IMR-90 (cell line): ENCODE measurements around the gene DENND1A. TPM values are rescaled to one million over a fixed set of nuclear protein-coding genes. Genes with fewer than 3 reads are reported as not detected.

Experiments used
- ATAC-seq: fragments of 200-7000 bp; cut with Tn5 transposase; 2 replicates; pipeline ENCODE4 v1.9.1; 2020; ENCODE audit warnings: low read depth, mild to moderate bottlenecking, moderate library complexity
- BruUV-seq: library from RNA; stranded (reverse); fragments of 400-500 nt; replicated peaks from 2 replicates; lab custom pipeline; 2021; lab: Mats Ljungman, UMichigan
- CTCF ChIA-PET: fragments of 300-600 bp; formaldehyde crosslinking; extraction: SDS; loops from one replicate; lab custom pipeline; 2021; ENCODE audit warnings: antibody characterized with exemption; lab: Yijun Ruan, JAX
- POLR2A ChIA-PET: fragments of 300-600 bp; sonication (Branson Sonifier 250); formaldehyde crosslinking; loops from one replicate; lab custom pipeline; 2022; ENCODE audit warnings: antibody characterized with exemption; ENCODE audit not compliant: unreplicated experiment; lab: Charles Lee
- DNase-seq: peaks from one replicate; pipeline ENCODE4 v3.0.0; 2013
- H2AFZ ChIP-seq: replicated peaks from 2 replicates; pipeline ENCODE3; 2013; ENCODE audit warnings: low read length, mild to moderate bottlenecking; ENCODE audit not compliant: poor library complexity
- H2AK5ac ChIP-seq: 2 replicates; pipeline ENCODE4 v1.6.1; 2013; ENCODE audit warnings: low read depth, low read length, inconsistent platforms
- H2AK9ac ChIP-seq: replicated peaks from 2 replicates; pipeline ENCODE3; 2013; ENCODE audit warnings: mild to moderate bottlenecking, low read depth, low read length, moderate library complexity; ENCODE audit not compliant: poor library complexity
- H2BK120ac ChIP-seq: 2 replicates; pipeline ENCODE4 v1.6.1; 2013; ENCODE audit warnings: low read depth, low read length, inconsistent platforms
- H2BK15ac ChIP-seq: 3 replicates; pipeline ENCODE4 v1.6.1; 2013; ENCODE audit warnings: low read depth, low read length, inconsistent platforms
- H2BK20ac ChIP-seq: 2 replicates; pipeline ENCODE4 v1.6.1; 2013; ENCODE audit warnings: low read depth, mild to moderate bottlenecking, inconsistent platforms, low read length, moderate library complexity
- H2BK5ac ChIP-seq: 2 replicates; pipeline ENCODE4 v1.6.1; 2013; ENCODE audit warnings: mild to moderate bottlenecking, low read depth, low read length, inconsistent platforms; ENCODE audit not compliant: poor library complexity, severe bottlenecking
- H3K14ac ChIP-seq: replicated peaks from 2 replicates; pipeline ENCODE4 v1.6.1; 2013; ENCODE audit warnings: low read depth, low read length, inconsistent platforms
- H3K18ac ChIP-seq: 2 replicates; pipeline ENCODE4 v1.6.1; 2013; ENCODE audit warnings: low read depth, low read length, control low read depth
- H3K23ac ChIP-seq: 2 replicates; pipeline ENCODE4 v1.6.1; 2013; ENCODE audit warnings: low read depth, low read length, inconsistent platforms
- H3K27ac ChIP-seq: 2 replicates; pipeline ENCODE4 v1.5.1; 2013; ENCODE audit warnings: mild to moderate bottlenecking, control low read depth, low read length; ENCODE audit not compliant: insufficient read depth
- H3K27me3 ChIP-seq: 2 replicates; pipeline ENCODE4 v1.6.1; 2013; ENCODE audit warnings: low read length; ENCODE audit not compliant: control insufficient read depth, insufficient read depth
- H3K36me3 ChIP-seq: 2 replicates; pipeline ENCODE4 v1.6.1; 2013; ENCODE audit warnings: low read length, mixed read lengths; ENCODE audit not compliant: control insufficient read depth, insufficient read depth
- H3K4ac ChIP-seq: 2 replicates; pipeline ENCODE4 v1.6.1; 2013; ENCODE audit warnings: low read depth, low read length, inconsistent platforms
- H3K4me1 ChIP-seq: 2 replicates; pipeline ENCODE4 v1.6.1; 2013; ENCODE audit warnings: low read length, mixed read lengths; ENCODE audit not compliant: control insufficient read depth, insufficient read depth
- H3K4me2 ChIP-seq: 2 replicates; pipeline ENCODE4 v1.6.1; 2013; ENCODE audit warnings: low read depth, mild to moderate bottlenecking, control low read depth, low read length, moderate library complexity
- H3K4me3 ChIP-seq: 2 replicates; pipeline ENCODE4 v1.5.1; 2013; ENCODE audit warnings: low read depth, mild to moderate bottlenecking, control low read depth, low read length, moderate library complexity; ENCODE audit not compliant: insufficient read depth
- H3K56ac ChIP-seq: 2 replicates; pipeline ENCODE4 v1.6.1; 2013; ENCODE audit warnings: low read length, inconsistent platforms; ENCODE audit not compliant: insufficient read depth; ENCODE audit errors: extremely low read depth
- H3K79me1 ChIP-seq, 2 experiments: 2 replicates each; pipeline ENCODE4 v1.6.1; 2013; ENCODE audit warnings: low read length in 2 of 2, inconsistent platforms in 1 of 2, low read depth in 1 of 2
- H3K9ac ChIP-seq: 2 replicates; pipeline ENCODE4 v1.6.1; 2013; ENCODE audit warnings: low read depth, low read length, control low read depth
- H3K9me1 ChIP-seq: 2 replicates; pipeline ENCODE4 v1.6.1; 2013; ENCODE audit warnings: low read length, inconsistent platforms; ENCODE audit not compliant: insufficient read depth
- H3K9me3 ChIP-seq: 2 replicates; pipeline ENCODE4 v1.6.1; 2013; ENCODE audit warnings: low read length; ENCODE audit not compliant: control insufficient read depth, insufficient read depth
- H4K20me1 ChIP-seq: 2 replicates; pipeline ENCODE4 v1.6.1; 2013; ENCODE audit warnings: low read length, inconsistent platforms; ENCODE audit not compliant: insufficient read depth
- H4K5ac ChIP-seq: 2 replicates; pipeline ENCODE4 v1.6.1; 2013; ENCODE audit warnings: mild to moderate bottlenecking, low read depth, low read length, control low read depth
- H4K8ac ChIP-seq, 2 experiments: 2 replicates each; pipeline ENCODE4 v1.6.1; 2013; ENCODE audit warnings: low read depth in 2 of 2, low read length in 2 of 2, control low read depth in 1 of 2, inconsistent platforms in 1 of 2
- H4K91ac ChIP-seq: 2 replicates; pipeline ENCODE4 v1.6.1; 2013; ENCODE audit warnings: low read depth, low read length, inconsistent platforms; ENCODE audit not compliant: insufficient read depth
- BHLHE40 ChIP-seq: fragments of 150-350 bp; IDR thresholded peaks from 2 replicates; pipeline ENCODE4 v1.6.1; 2016; ENCODE audit warnings: mild to moderate bottlenecking, low read depth, low read length
- CHD1 ChIP-seq: IDR thresholded peaks from 2 replicates; pipeline ENCODE4 v1.6.1; 2012; ENCODE audit warnings: low read depth, low read length, improper control_type of control experiment
- FOS ChIP-seq: fragments of 150-350 bp; IDR thresholded peaks from 2 replicates; pipeline ENCODE4 v1.6.1; 2016; ENCODE audit warnings: low read depth, low read length
- MAFK ChIP-seq: IDR thresholded peaks from 2 replicates; pipeline ENCODE4 v1.6.1; 2012; ENCODE audit warnings: low read depth, low read length, improper control_type of control experiment
- MAZ ChIP-seq: IDR thresholded peaks from 2 replicates; pipeline ENCODE4 v1.6.1; 2012; ENCODE audit warnings: low read depth, mild to moderate bottlenecking, low read length, improper control_type of control experiment, moderate library complexity, borderline replicate concordance
- MXI1 ChIP-seq: IDR thresholded peaks from 2 replicates; pipeline ENCODE4 v1.6.1; 2012; ENCODE audit warnings: low read depth, mild to moderate bottlenecking, low read length, moderate library complexity, borderline replicate concordance
- NFE2L2 ChIP-seq: fragments of 150-350 bp; IDR thresholded peaks from 2 replicates; pipeline ENCODE4 v1.6.1; 2016; ENCODE audit warnings: low read depth, mild to moderate bottlenecking, low read length
- POLR2A ChIP-seq: IDR thresholded peaks from 2 replicates; pipeline ENCODE4 v1.6.1; 2012; ENCODE audit warnings: mild to moderate bottlenecking, low read depth, low read length
- RAD21 ChIP-seq: IDR thresholded peaks from 2 replicates; pipeline ENCODE4 v1.6.1; 2012; ENCODE audit warnings: low read length, improper control_type of control experiment
- RCOR1 ChIP-seq: IDR thresholded peaks from 2 replicates; pipeline ENCODE4 v1.6.1; 2012; ENCODE audit warnings: mild to moderate bottlenecking, low read length, improper control_type of control experiment; ENCODE audit not compliant: insufficient replicate concordance
- RFX5 ChIP-seq: IDR thresholded peaks from 2 replicates; pipeline ENCODE4 v1.8.0; 2012; ENCODE audit warnings: low read depth, mild to moderate bottlenecking, low read length, moderate library complexity
- SMC3 ChIP-seq: fragments of 150-350 bp; IDR thresholded peaks from 2 replicates; pipeline ENCODE4 v1.6.1; 2016; ENCODE audit warnings: low read depth, mild to moderate bottlenecking, antibody characterized with exemption, low read length, moderate library complexity
- WGBS, 2 experiments: methylation state at CpG; one replicate each; pipeline versions ENCODE4 v1.1.5 to v1.1.7; 2013; ENCODE audit warnings: missing lambda C conversion rate in 2 of 2; ENCODE audit not compliant: insufficient read length in 1 of 2; ENCODE audit errors: extremely low coverage in 2 of 2; 5-methylcytosine and 5-hydroxymethylcytosine counted together
- dilution Hi-C: fragments of 300-500 bp; cut with HindIII; formaldehyde crosslinking; loops from one replicate; pipeline ENCODE4 v1.14.3; 2018; ENCODE audit warnings: low sequenced_read_pairs; ENCODE audit not compliant: unreplicated experiment
- in situ Hi-C: fragments of 300-500 bp; cut with MboI; formaldehyde crosslinking; loops from 3 replicates; pipeline ENCODE4 v1.14.3; 2019; ENCODE audit warnings: low sequenced_read_pairs, inconsistent platforms, mixed read lengths
- intact Hi-C: fragments of 100-400 bp; cut with micrococcal nuclease; formaldehyde crosslinking; loops from 2 replicates; pipeline ENCODE4 v1.10.0; 2022
- polyA plus RNA-seq, 3 experiments: library from polyadenylated mRNA; depleted of rRNA; stranded (reverse); fragments of >200 nt; gene quantifications; 2 replicates each; pipeline ENCODE4 v1.2.3, GENCODE V29; 2012; ENCODE audit warnings: low replicate concordance in 1 of 3
- total RNA-seq: library from RNA; depleted of rRNA; stranded (reverse); fragments of >200 nt; gene quantifications from 2 replicates; pipeline ENCODE4 v1.2.3, GENCODE V29; 2012
- TF ChIP-seq, protein P1 (sequence below): conservative IDR thresholded peaks from 2 replicates; pipeline ENCODE4 v1.5.1; 2012; ENCODE audit warnings: mild to moderate bottlenecking, low read depth, low read length, improper control_type of control experiment
- TF ChIP-seq, protein P2 (sequence below): fragments of 150-350 bp; IDR thresholded peaks from 2 replicates; pipeline ENCODE4 v1.6.1; 2016; ENCODE audit warnings: low read depth, mild to moderate bottlenecking, low read length, moderate library complexity, borderline replicate concordance
- TF ChIP-seq, protein P3 (sequence below): fragments of 150-350 bp; IDR thresholded peaks from 2 replicates; pipeline ENCODE4 v1.6.1; 2017; ENCODE audit warnings: mild to moderate bottlenecking, antibody characterized with exemption, low read length, low read depth

DENND1A gene
- total and polyA plus RNA-seq, 2 of the 4 experiments (the other 2 are of a cell fraction) = 21.4 to 27.6 TPM

DNA sequence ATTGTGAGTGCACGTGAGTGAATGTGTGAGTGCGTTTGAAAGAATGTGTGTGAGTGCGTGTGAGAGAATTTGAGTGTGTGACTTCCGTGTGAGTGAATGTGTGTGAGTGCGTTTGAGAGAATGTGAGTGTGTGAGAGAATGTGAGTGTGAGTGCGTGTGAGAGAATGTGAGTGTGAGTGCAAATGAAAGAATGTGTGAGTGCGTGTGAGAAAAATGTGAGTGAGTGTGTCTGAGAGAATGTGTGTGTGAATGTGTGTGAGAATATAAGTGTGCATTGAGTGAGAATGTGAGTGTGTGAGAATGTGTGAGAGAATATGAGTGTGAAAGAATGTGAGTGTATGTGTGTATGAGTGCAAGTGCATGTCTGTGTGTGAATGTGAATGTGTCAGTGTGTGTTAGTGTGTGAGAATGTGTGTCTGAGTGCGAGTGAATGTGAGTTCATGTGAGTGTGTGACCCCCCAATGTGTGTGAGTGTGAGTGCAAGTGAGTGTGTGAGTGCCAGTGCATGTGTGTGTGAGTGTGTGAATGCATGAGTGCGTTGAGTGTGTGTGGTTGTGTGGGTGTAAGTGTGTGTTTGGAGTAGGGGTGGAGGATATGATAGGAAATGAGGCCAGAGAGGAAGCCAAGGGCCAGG is 43.8 kb upstream of the DENND1A start:
- intact Hi-C loops = no loop called here
- WGBS, 2 experiments = 87 to 100% methylated on average over 6 to 9 of the region's 9 CpGs
- Histone ChIP-seq H3K36me3 (no peaks in the 10 kb centered on the region), H2BK15ac (no peak overlapping the region), H4K8ac (no peak overlapping the region), H2BK120ac (no peak overlapping the region), H3K4me1 (no peaks in the 10 kb centered on the region), H3K27ac (no peak overlapping the region), H3K4me2 (no peak overlapping the region), H2BK20ac (no peak overlapping the region), H3K9me1 (no peaks in the 10 kb centered on the region), H2AK9ac (no peak overlapping the region), H2AK5ac (no peak overlapping the region), H4K91ac (no peak overlapping the region), H3K14ac (no peak overlapping the region), H3K79me1 (no peaks in the 10 kb centered on the region), H3K23ac (no peak overlapping the region), H3K56ac (no peak overlapping the region), H4K5ac (no peak overlapping the region), H2AFZ (no peak overlapping the region), H4K20me1 (0 out of 2 replicates have a peak, but pooled peaks cover 4% of the 10 kb centered on the region), H3K9me3 (peaks cover 9% of the 10 kb centered on the region; the same call in 1 of the 2 replicates), H3K18ac (no peak overlapping the region), H3K4ac (no peak overlapping the region), H3K4me3 (no peak overlapping the region), H3K27me3 (peaks cover 12% of the 10 kb centered on the region), H2BK5ac (peak overlapping the region; percentile 46), H3K9ac (no peak overlapping the region)
- DNase-seq = no peak
- TF ChIP-seq RCOR1 (no peak), NFE2L2 (no peak), POLR2A (no peak), SMC3 (no peak), RFX5 (no peak), MXI1 (no peak), CHD1 (no peak), MAZ (no peak), BHLHE40 (no peak), MAFK (no peak), FOS (no peak), RAD21 (no peak)
- TF ChIP-seq, protein P1, sequence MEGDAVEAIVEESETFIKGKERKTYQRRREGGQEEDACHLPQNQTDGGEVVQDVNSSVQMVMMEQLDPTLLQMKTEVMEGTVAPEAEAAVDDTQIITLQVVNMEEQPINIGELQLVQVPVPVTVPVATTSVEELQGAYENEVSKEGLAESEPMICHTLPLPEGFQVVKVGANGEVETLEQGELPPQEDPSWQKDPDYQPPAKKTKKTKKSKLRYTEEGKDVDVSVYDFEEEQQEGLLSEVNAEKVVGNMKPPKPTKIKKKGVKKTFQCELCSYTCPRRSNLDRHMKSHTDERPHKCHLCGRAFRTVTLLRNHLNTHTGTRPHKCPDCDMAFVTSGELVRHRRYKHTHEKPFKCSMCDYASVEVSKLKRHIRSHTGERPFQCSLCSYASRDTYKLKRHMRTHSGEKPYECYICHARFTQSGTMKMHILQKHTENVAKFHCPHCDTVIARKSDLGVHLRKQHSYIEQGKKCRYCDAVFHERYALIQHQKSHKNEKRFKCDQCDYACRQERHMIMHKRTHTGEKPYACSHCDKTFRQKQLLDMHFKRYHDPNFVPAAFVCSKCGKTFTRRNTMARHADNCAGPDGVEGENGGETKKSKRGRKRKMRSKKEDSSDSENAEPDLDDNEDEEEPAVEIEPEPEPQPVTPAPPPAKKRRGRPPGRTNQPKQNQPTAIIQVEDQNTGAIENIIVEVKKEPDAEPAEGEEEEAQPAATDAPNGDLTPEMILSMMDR = no peak
- TF ChIP-seq, protein P2, sequence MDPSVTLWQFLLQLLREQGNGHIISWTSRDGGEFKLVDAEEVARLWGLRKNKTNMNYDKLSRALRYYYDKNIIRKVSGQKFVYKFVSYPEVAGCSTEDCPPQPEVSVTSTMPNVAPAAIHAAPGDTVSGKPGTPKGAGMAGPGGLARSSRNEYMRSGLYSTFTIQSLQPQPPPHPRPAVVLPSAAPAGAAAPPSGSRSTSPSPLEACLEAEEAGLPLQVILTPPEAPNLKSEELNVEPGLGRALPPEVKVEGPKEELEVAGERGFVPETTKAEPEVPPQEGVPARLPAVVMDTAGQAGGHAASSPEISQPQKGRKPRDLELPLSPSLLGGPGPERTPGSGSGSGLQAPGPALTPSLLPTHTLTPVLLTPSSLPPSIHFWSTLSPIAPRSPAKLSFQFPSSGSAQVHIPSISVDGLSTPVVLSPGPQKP = no peak
- TF ChIP-seq, protein P3, sequence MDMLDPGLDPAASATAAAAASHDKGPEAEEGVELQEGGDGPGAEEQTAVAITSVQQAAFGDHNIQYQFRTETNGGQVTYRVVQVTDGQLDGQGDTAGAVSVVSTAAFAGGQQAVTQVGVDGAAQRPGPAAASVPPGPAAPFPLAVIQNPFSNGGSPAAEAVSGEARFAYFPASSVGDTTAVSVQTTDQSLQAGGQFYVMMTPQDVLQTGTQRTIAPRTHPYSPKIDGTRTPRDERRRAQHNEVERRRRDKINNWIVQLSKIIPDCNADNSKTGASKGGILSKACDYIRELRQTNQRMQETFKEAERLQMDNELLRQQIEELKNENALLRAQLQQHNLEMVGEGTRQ = no peak
- dilution Hi-C loops = no loop called here
- no peak for ATAC-seq
- BruUV-seq = no TSS peak
- CTCF ChIA-PET = no interaction called here
- in situ Hi-C loops = no loop called here
- POLR2A ChIA-PET = no interaction called here
